TTC549 (cell line): ENCODE results near the gene MPPE1.
"Not testable (repeated sequence)": the region's sequence is repeated elsewhere in the genome, so short reads cannot be mapped to it uniquely, and the experiment has no call there.

Experiments
- FAIRE-seq: peaks from 2 replicates; lab custom pipeline; 2012; peaks lifted over from hg19 to GRCh38; lab: Jason Lieb, UNC

Gene MPPE1

GRCh38 chr18:11925800-11926481 lies 17.8 kb upstream of the MPPE1 start:
- FAIRE-seq = no peak

GRCh38 chr18:11923450-11923849 lies 15.3 kb upstream of the MPPE1 start:
- FAIRE-seq = no peak

- FAIRE-seq = not testable (repeated sequence)
Observed at GRCh38 chr18:11919522-11919921, 11.4 kb upstream of the MPPE1 start.

- not testable (repeated sequence) for FAIRE-seq
Observed at GRCh38 chr18:11916880-11917279, 8.8 kb upstream of the MPPE1 start.

- no peak for FAIRE-seq
Observed at GRCh38 chr18:11909591-11910026, 1.5 kb upstream of the MPPE1 start.

- no peak for FAIRE-seq
Observed at GRCh38 chr18:11909061-11909455, 941 bp upstream of the MPPE1 start.

GRCh38 chr18:11906926-11907874 lies 917 bp downstream of the MPPE1 start:
- FAIRE-seq = no peak

GRCh38 chr18:11906176-11906575 lies 1.9 kb downstream of the MPPE1 start:
- no peak for FAIRE-seq

GRCh38 chr18:11905613-11906012 lies 2.5 kb downstream of the MPPE1 start:
- no peak for FAIRE-seq

- FAIRE-seq = no peak
Observed at GRCh38 chr18:11902522-11903292, 5.4 kb downstream of the MPPE1 start.

GRCh38 chr18:11901826-11902438 lies 6.2 kb downstream of the MPPE1 start:
- FAIRE-seq = no peak

GRCh38 chr18:11899063-11899462 lies 9.1 kb downstream of the MPPE1 start:
- no peak for FAIRE-seq

- no peak for FAIRE-seq
Observed at GRCh38 chr18:11897781-11898180, 10.3 kb downstream of the MPPE1 start.

- FAIRE-seq = not testable (repeated sequence)
Observed at GRCh38 chr18:11892438-11892837, 15.7 kb downstream of the MPPE1 start.

GRCh38 chr18:11891737-11892136 lies 16.4 kb downstream of the MPPE1 start:
- FAIRE-seq = no peak

- FAIRE-seq = no peak
Observed at GRCh38 chr18:11889284-11889683, 18.8 kb downstream of the MPPE1 start.

GRCh38 chr18:11888726-11889125 lies 19.4 kb downstream of the MPPE1 start:
- FAIRE-seq = no peak

GRCh38 chr18:11887328-11888128 lies 20.6 kb downstream of the MPPE1 start:
- FAIRE-seq = no peak

GRCh38 chr18:11886577-11887110 lies 21.5 kb downstream of the MPPE1 start:
- no peak for FAIRE-seq

GRCh38 chr18:11885278-11885947 lies 22.7 kb downstream of the MPPE1 start:
- FAIRE-seq = no peak
